CD14-positive monocyte (primary cell): ENCODE results near the gene IL17A. TPM values are rescaled to one million over a fixed set of nuclear protein-coding genes. Genes with fewer than 3 reads are reported as not detected.

Experiments
- DNase-seq, 3 donors: peaks; one replicate each; pipeline ENCODE4 v3.0.0-alpha.2; 2011 to 2022
- H2AFZ ChIP-seq: 2 replicates; pipeline ENCODE4 v1.6.0; 2012; ENCODE audit warnings: mild to moderate bottlenecking, low read depth, low read length, inconsistent platforms; ENCODE audit not compliant: insufficient read depth, poor library complexity, severe bottlenecking
- H3K27ac ChIP-seq, 2 donors: 1 replicate in 1 of 2; 2 replicates in 1 of 2; pipeline ENCODE4 v1.5.1; 2012 to 2013; ENCODE audit warnings: low read length in 2 of 2, control low read depth in 1 of 2, inconsistent platforms in 1 of 2, low read depth in 1 of 2, mild to moderate bottlenecking in 1 of 2
- H3K27me3 ChIP-seq, 2 donors: one replicate each; pipeline versions ENCODE4 v1.6.0 to v1.6.1; 2011 to 2013; ENCODE audit warnings: low read length in 2 of 2; ENCODE audit not compliant: control insufficient read depth in 2 of 2, insufficient read depth in 2 of 2
- H3K36me3 ChIP-seq, 2 donors: replicated peaks in 1 of 2; 1 replicate in 1 of 2; 2 replicates in 1 of 2; pipeline versions ENCODE4 v1.5.1 to v1.6.1; 2012 to 2013; ENCODE audit warnings: low read length in 2 of 2, control low read depth in 1 of 2, inconsistent platforms in 1 of 2, mild to moderate bottlenecking in 1 of 2; ENCODE audit not compliant: insufficient read depth in 2 of 2, control insufficient read depth in 1 of 2
- H3K4me1 ChIP-seq, 2 donors: 1 replicate in 1 of 2; 2 replicates in 1 of 2; pipeline versions ENCODE4 v1.5.1 to v1.6.1; 2012 to 2013; ENCODE audit warnings: low read length in 2 of 2, control low read depth in 1 of 2, inconsistent platforms in 1 of 2, mild to moderate bottlenecking in 1 of 2, moderate library complexity in 1 of 2; ENCODE audit not compliant: insufficient read depth in 2 of 2, control insufficient read depth in 1 of 2
- H3K4me2 ChIP-seq: replicated peaks from 2 replicates; pipeline ENCODE3; 2012; ENCODE audit warnings: low read length, moderate library complexity, mild to moderate bottlenecking; ENCODE audit not compliant: poor library complexity, severe bottlenecking; ENCODE audit errors: extremely low read depth
- H3K4me3 ChIP-seq, 3 experiments: fragments of 200-600 bp in 1 of 3; sonication (generic) in 1 of 3; replicated peaks in 1 of 3; 1 replicate in 2 of 3; 2 replicates in 1 of 3; pipeline ENCODE4 v1.5.1; 2011 to 2013; ENCODE audit warnings: low read length in 3 of 3, mild to moderate bottlenecking in 3 of 3, control low read depth in 2 of 3, low read depth in 2 of 3, inconsistent platforms in 1 of 3, moderate library complexity in 1 of 3
- H3K79me2 ChIP-seq: 2 replicates; pipeline ENCODE4 v1.6.0; 2012; ENCODE audit warnings: mild to moderate bottlenecking, control low read depth, inconsistent platforms, low read length, moderate library complexity; ENCODE audit not compliant: insufficient read depth
- H3K9ac ChIP-seq: 2 replicates; pipeline ENCODE4 v1.6.0; 2017; ENCODE audit warnings: low read length, mild to moderate bottlenecking; ENCODE audit not compliant: insufficient read depth, poor library complexity, severe bottlenecking
- H3K9me3 ChIP-seq, 2 donors: replicated peaks in 1 of 2; 1 replicate in 1 of 2; 2 replicates in 1 of 2; pipeline versions ENCODE4 v1.5.1 to v1.6.1; 2012 to 2013; ENCODE audit warnings: low read length in 2 of 2, control low read depth in 1 of 2; ENCODE audit not compliant: control insufficient read depth in 1 of 2, insufficient read depth in 1 of 2
- H4K20me1 ChIP-seq: 2 replicates; pipeline ENCODE4 v1.6.0; 2012; ENCODE audit warnings: mild to moderate bottlenecking, low read length, control low read depth, moderate library complexity; ENCODE audit not compliant: insufficient read depth
- H3K27ac Mint-ChIP-seq, 7 donors: one replicate each; pipeline ENCODE4 v1.8.0; 2020; ENCODE audit warnings: mild to moderate bottlenecking in 7 of 7, mixed read lengths in 7 of 7, moderate library complexity in 6 of 7, inconsistent platforms in 2 of 7
- H3K27me3 Mint-ChIP-seq, 3 donors: one replicate each; pipeline ENCODE4 v1.8.0; 2021 to 2022; ENCODE audit warnings: low read depth in 3 of 3, mild to moderate bottlenecking in 3 of 3, mixed read lengths in 3 of 3, moderate library complexity in 3 of 3, inconsistent platforms in 1 of 3
- H3K36me3 Mint-ChIP-seq, 2 donors: one replicate each; pipeline ENCODE4 v1.8.0; 2020; ENCODE audit warnings: mixed read lengths in 2 of 2, inconsistent platforms in 1 of 2, mild to moderate bottlenecking in 1 of 2
- H3K4me1 Mint-ChIP-seq: one replicate; pipeline ENCODE4 v1.8.0; 2020; ENCODE audit warnings: mild to moderate bottlenecking, mixed read lengths
- H3K4me3 Mint-ChIP-seq, 2 donors: one replicate each; pipeline ENCODE4 v1.8.0; 2020; ENCODE audit warnings: mild to moderate bottlenecking in 2 of 2, mixed read lengths in 2 of 2, moderate library complexity in 1 of 2
- H3K9me3 Mint-ChIP-seq, 7 donors: one replicate each; pipeline ENCODE4 v1.8.0; 2020 to 2022; ENCODE audit warnings: mixed read lengths in 7 of 7, mild to moderate bottlenecking in 6 of 7, moderate library complexity in 6 of 7, inconsistent platforms in 2 of 7
- WGBS: methylation state at CpG from one replicate; pipeline ENCODE4 v1.1.5; 2013; ENCODE audit warnings: missing lambda C conversion rate; ENCODE audit not compliant: insufficient coverage; 5-methylcytosine and 5-hydroxymethylcytosine counted together
- intact Hi-C, 2 donors: fragments of 100-400 bp; cut with micrococcal nuclease; formaldehyde crosslinking; loops; one replicate each; pipeline versions ENCODE4 v1.15.0 to v1.15.1; 2023
- polyA plus RNA-seq, 3 donors: library from polyadenylated mRNA; depleted of rRNA in 1 of 3; unstranded in 2 of 3; stranded (reverse) in 1 of 3; fragments of 300-500 nt in 2 of 3; fragments of >200 nt in 1 of 3; fragmentation: Illumina TruSeq in 2 of 3; gene quantifications; 1 replicate in 2 of 3; 2 replicates in 1 of 3; pipeline ENCODE4 v1.2.3, GENCODE V29; 2012 to 2021
- TF ChIP-seq, protein P1 (sequence below): fragments of 200-600 bp; IDR thresholded peaks from one replicate; pipeline ENCODE4 v1.8.0; 2022; ENCODE audit warnings: antibody characterized with exemption, mild to moderate bottlenecking

Gene IL17A
- polyA plus RNA-seq, 3 donors = not detected

DNA sequence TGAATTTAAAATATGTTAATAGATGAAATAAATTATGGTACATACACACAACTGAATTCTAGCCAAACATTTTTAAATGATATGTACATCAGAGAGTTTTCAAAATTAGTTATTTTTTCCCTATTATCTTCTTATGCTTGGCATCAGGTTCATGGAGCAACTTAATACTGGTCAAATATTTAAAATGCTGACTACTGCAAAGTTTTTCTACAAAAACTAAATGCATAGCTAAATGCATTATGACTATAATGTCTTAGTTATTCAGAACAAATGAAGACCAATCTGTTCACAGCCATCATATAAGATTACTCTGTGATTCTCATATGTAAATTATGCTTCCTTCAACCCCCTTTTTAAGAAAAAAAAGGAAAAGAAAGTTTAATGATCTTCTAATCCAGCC is 8.2 kb upstream of the IL17A start:
- no peak for DNase-seq
- Histone ChIP-seq H3K36me3 (no peaks in the 10 kb centered on the region), H3K4me1 (no peaks in the 10 kb centered on the region), H3K27me3 (no peaks in the 10 kb centered on the region), H3K9me3 (no peaks in the 10 kb centered on the region), H3K79me2 (no peaks in the 10 kb centered on the region), H3K4me3 (no peak overlapping the region), H3K4me2 (no peak overlapping the region), H3K9ac (no peak overlapping the region), H3K27ac (no peak overlapping the region), H2AFZ (no peak overlapping the region), H4K20me1 (no peaks in the 10 kb centered on the region)
- Mint-ChIP-seq H3K36me3 (no peaks in the 10 kb centered on the region), H3K27me3 (peaks cover 0 to 1% (median 0%) of the 10 kb centered on the region in 3 donors), H3K27ac (no peak overlapping the region), H3K9me3 (no peaks in the 10 kb centered on the region), H3K4me3 (no peak overlapping the region), H3K4me1 (no peaks in the 10 kb centered on the region)
- intact Hi-C loops = no loop called here
- TF ChIP-seq, protein P1, sequence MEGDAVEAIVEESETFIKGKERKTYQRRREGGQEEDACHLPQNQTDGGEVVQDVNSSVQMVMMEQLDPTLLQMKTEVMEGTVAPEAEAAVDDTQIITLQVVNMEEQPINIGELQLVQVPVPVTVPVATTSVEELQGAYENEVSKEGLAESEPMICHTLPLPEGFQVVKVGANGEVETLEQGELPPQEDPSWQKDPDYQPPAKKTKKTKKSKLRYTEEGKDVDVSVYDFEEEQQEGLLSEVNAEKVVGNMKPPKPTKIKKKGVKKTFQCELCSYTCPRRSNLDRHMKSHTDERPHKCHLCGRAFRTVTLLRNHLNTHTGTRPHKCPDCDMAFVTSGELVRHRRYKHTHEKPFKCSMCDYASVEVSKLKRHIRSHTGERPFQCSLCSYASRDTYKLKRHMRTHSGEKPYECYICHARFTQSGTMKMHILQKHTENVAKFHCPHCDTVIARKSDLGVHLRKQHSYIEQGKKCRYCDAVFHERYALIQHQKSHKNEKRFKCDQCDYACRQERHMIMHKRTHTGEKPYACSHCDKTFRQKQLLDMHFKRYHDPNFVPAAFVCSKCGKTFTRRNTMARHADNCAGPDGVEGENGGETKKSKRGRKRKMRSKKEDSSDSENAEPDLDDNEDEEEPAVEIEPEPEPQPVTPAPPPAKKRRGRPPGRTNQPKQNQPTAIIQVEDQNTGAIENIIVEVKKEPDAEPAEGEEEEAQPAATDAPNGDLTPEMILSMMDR = no peak

DNA sequence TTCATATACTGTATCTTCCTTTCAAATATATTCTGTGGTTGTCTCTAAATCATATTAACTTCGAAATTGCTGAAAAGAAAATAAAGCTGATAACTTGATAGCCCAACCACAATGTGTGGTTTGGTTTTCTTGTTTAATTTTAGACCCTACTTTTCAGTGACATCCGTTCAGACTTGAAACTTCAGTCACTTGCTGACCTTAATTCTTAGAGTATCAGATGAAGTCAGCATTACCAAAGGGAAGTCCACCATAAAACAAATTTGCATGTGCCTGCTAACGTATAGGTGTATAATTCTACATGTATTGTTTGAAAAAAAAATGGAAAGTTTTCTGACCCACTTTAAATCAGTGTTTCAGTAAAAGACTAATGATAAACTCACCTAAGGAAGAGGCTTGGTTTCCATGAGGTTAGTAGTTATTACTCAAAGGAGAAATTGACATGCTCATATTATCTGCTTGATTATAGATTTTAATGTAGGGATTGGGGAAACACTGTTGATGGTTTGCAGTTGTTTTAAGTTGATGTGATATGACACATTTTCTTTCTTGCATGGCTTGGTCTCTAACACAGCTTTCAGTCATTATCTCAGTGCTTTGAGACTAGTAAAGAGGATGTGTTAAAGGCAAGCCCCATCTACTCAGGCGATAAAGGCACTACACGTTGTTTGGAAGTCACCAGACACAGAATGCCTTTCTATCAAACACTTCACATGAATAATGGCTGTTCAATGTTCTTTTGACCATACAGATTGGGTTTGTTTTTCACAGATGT is 5.2 kb upstream of the IL17A start:
- Histone ChIP-seq H3K79me2 (no peaks in the 10 kb centered on the region), H3K27me3 (no peaks in the 10 kb centered on the region), H3K9ac (no peak overlapping the region), H2AFZ (no peak overlapping the region), H3K36me3 (no peaks in the 10 kb centered on the region), H3K4me3 (no peak overlapping the region), H3K27ac (no peak overlapping the region), H4K20me1 (no peaks in the 10 kb centered on the region), H3K9me3 (no peaks in the 10 kb centered on the region), H3K4me1 (no peaks in the 10 kb centered on the region), H3K4me2 (no peak overlapping the region)
- TF ChIP-seq, protein P1 = no peak
- H3K4me1 Mint-ChIP-seq = no peaks in the 10 kb centered on the region
- peaks cover 3 to 4% (median 3%) of the 10 kb centered on the region in 3 donors for H3K27me3 Mint-ChIP-seq
- H3K4me3 Mint-ChIP-seq = no peak overlapping the region
- H3K27ac Mint-ChIP-seq = no peak overlapping the region
- no peaks in the 10 kb centered on the region for H3K9me3 Mint-ChIP-seq
- intact Hi-C loops = no loop called here
- no peak for DNase-seq
- H3K36me3 Mint-ChIP-seq = no peaks in the 10 kb centered on the region
- WGBS = no CpG with 5 or more reads among the region's 5 CpGs
